CD8-positive, alpha-beta memory T cell (primary cell): ENCODE measurements around the gene AVEN. TPM values are rescaled to one million over a fixed set of nuclear protein-coding genes. Genes with fewer than 3 reads are reported as not detected.
"Not testable (repeated sequence)": the region's sequence is repeated elsewhere in the genome, so short reads cannot be mapped to it uniquely, and the experiment has no call there.

ENCODE experiments used
- CTCF ChIA-PET: fragments of 350-600 bp; sonication (Branson Sonifier 250); formaldehyde crosslinking; loops from one replicate; lab custom pipeline; 2021; ENCODE audit warnings: antibody characterized with exemption; lab: Charles Lee
- POLR2A ChIA-PET: fragments of 350-600 bp; sonication (Branson Sonifier 250); formaldehyde crosslinking; loops from one replicate; lab custom pipeline; 2021; ENCODE audit warnings: antibody characterized with exemption; lab: Charles Lee
- DNase-seq, 5 donors: peaks; one replicate each; pipeline versions ENCODE4 v3.0.0 to v3.0.0-alpha.2; 2020 to 2022; ENCODE audit warnings: mixed read lengths in 1 of 5
- H3K27ac ChIP-seq: one replicate; pipeline ENCODE4 v1.7.0; 2013; ENCODE audit warnings: low read depth, mild to moderate bottlenecking, low read length, moderate library complexity
- H3K27me3 ChIP-seq: 2 replicates; pipeline ENCODE4 v1.7.0; 2013; ENCODE audit warnings: low read length, mild to moderate bottlenecking; ENCODE audit not compliant: insufficient read depth, poor library complexity, severe bottlenecking
- H3K36me3 ChIP-seq: 2 replicates; pipeline ENCODE4 v1.7.0; 2013; ENCODE audit warnings: mild to moderate bottlenecking, low read length, moderate library complexity; ENCODE audit not compliant: insufficient read depth
- H3K4me1 ChIP-seq: 2 replicates; pipeline ENCODE4 v1.7.0; 2013; ENCODE audit warnings: mild to moderate bottlenecking, low read length, moderate library complexity; ENCODE audit not compliant: insufficient read depth
- H3K4me3 ChIP-seq: 2 replicates; pipeline ENCODE4 v1.7.0; 2013; ENCODE audit warnings: mild to moderate bottlenecking, low read length
- H3K9me3 ChIP-seq: 2 replicates; pipeline ENCODE4 v1.7.0; 2013; ENCODE audit warnings: mild to moderate bottlenecking, low read length
- H3K27ac Mint-ChIP-seq, 8 donors: one replicate each; pipeline ENCODE4 v1.8.0; 2020 to 2021; ENCODE audit warnings: mixed read lengths in 8 of 8, mild to moderate bottlenecking in 6 of 8, inconsistent platforms in 3 of 8, moderate library complexity in 3 of 8
- H3K27me3 Mint-ChIP-seq, 2 donors: one replicate each; pipeline ENCODE4 v1.8.0; 2020 to 2021; ENCODE audit warnings: mixed read lengths in 2 of 2, mild to moderate bottlenecking in 1 of 2, moderate library complexity in 1 of 2
- H3K36me3 Mint-ChIP-seq, 3 donors: one replicate each; pipeline ENCODE4 v1.8.0; 2020 to 2021; ENCODE audit warnings: mixed read lengths in 3 of 3, inconsistent platforms in 1 of 3, mild to moderate bottlenecking in 1 of 3
- H3K4me1 Mint-ChIP-seq, 3 donors: one replicate each; pipeline ENCODE4 v1.8.0; 2020 to 2021; ENCODE audit warnings: mixed read lengths in 3 of 3, inconsistent platforms in 1 of 3, mild to moderate bottlenecking in 1 of 3
- H3K4me3 Mint-ChIP-seq, 7 donors: one replicate each; pipeline ENCODE4 v1.8.0; 2020 to 2021; ENCODE audit warnings: mixed read lengths in 7 of 7, mild to moderate bottlenecking in 6 of 7, moderate library complexity in 4 of 7, inconsistent platforms in 2 of 7
- H3K9me3 Mint-ChIP-seq, 5 donors: one replicate each; pipeline ENCODE4 v1.8.0; 2020 to 2022; ENCODE audit warnings: mixed read lengths in 5 of 5, mild to moderate bottlenecking in 3 of 5, moderate library complexity in 2 of 5, inconsistent platforms in 1 of 5
- polyA plus RNA-seq: library from polyadenylated mRNA; unstranded; fragments of 300-500 nt; fragmentation: Illumina TruSeq; gene quantifications from one replicate; pipeline ENCODE4 v1.2.3, GENCODE V29; 2021
- total RNA-seq, 2 experiments: library from RNA; stranded (reverse); gene quantifications; one replicate each; pipeline ENCODE4 v1.2.3, GENCODE V29; 2021

Gene AVEN
- total and polyA plus RNA-seq, 3 experiments from 2014 or later, result 9.6 to 24.6 (median 23.0) TPM

DNA sequence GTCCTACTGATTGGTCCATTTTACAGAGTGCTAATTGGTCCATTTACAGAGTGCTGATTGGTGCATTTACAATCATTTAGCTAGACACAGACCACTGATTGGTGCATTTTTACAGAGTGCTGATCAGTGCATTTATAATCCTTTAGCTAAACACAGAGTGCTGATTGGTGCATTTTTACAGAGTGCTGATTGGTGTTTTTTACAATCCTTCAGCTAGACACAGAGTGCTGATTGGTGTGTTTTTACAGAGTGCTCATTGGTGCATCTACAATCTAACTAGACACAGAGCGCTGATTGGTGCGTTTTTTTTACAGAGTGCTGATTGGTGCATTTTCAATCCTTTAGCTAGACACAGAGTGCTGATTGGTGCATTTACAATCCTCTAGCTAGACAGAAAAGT is 20.3 kb downstream of the AVEN start:
- H3K27me3 ChIP-seq, H3K9me3 ChIP-seq, H3K4me3 ChIP-seq, H3K9me3 Mint-ChIP-seq, H3K36me3 Mint-ChIP-seq, DNase-seq, H3K27ac ChIP-seq, H3K36me3 ChIP-seq, H3K27me3 Mint-ChIP-seq, H3K4me1 ChIP-seq: not testable (repeated sequence)
- Mint-ChIP-seq H3K4me3 (peak overlapping the region; percentile 35 to 86 (median 74)), H3K27ac (peak overlapping the region in 5 of 8 donors; percentile 44 to 90 (median 81)), H3K4me1 (peaks cover 20 to 23% (median 21%) of the 10 kb centered on the region in 3 donors)
- POLR2A ChIA-PET, result interaction anchor here (1.4 kb wide), 1 partner anchor 20 kb away, joined by 3 read pairs; the partner anchor contains the start of gene AVEN
- CTCF ChIA-PET, result interaction anchor here (1.0 kb wide), 1 partner anchor 9 kb away, joined by 3 read pairs; no protein-coding TSS in a partner anchor

GRCh38 chr15:34018021-34018645 is 20.9 kb downstream of the AVEN start:
- CTCF ChIA-PET, result interaction anchor here (1.0 kb wide), 1 partner anchor 9 kb away, joined by 3 read pairs; no protein-coding TSS in a partner anchor
- Histone ChIP-seq H3K36me3 (no peaks in the 10 kb centered on the region), H3K9me3 (no peaks in the 10 kb centered on the region), H3K4me3 (no peak overlapping the region), H3K4me1 (peaks cover 7% of the 10 kb centered on the region), H3K27ac (no peak overlapping the region), H3K27me3 (no peaks in the 10 kb centered on the region)
- no peaks in the 10 kb centered on the region for H3K9me3 Mint-ChIP-seq
- peak overlapping the region; percentile 6 to 90 (median 70) for H3K27ac Mint-ChIP-seq
- H3K4me3 Mint-ChIP-seq, result peak overlapping the region; percentile 35 to 86 (median 74)
- H3K36me3 Mint-ChIP-seq, result peaks cover 0 to 2% (median 1%) of the 10 kb centered on the region in 3 donors
- H3K4me1 Mint-ChIP-seq, result peaks cover 20 to 23% (median 21%) of the 10 kb centered on the region in 3 donors
- peaks cover 0 to 2% of the 10 kb centered on the region in 2 donors for H3K27me3 Mint-ChIP-seq
- DNase-seq, result peak; percentile 2 to 80 (median 60)
- POLR2A ChIA-PET, result interaction anchor here (1.4 kb wide), 1 partner anchor 21 kb away, joined by 3 read pairs; the partner anchor contains the start of gene AVEN

DNA sequence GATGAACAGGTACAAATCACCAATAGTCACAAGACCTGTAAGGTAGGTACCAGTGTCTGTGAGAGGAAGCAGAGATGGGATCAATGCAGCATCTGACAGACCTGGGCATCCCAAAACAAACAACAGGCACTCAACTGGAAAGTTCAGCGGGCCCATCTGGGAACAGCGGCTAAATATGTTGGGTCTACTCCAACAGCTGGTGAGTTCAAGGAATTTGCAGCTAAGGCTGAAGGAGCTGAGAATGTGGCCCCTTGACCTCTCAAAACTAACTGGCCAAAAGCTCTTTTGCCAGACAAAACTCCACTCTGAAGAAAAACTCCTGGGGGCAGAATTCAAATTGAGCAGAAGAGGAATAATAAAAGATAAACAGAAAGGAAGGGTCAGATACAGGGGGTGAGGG is 24.4 kb downstream of the AVEN start:
- Mint-ChIP-seq H3K9me3 (no peaks in the 10 kb centered on the region), H3K4me1 (peaks cover 18 to 24% (median 19%) of the 10 kb centered on the region in 3 donors), H3K27me3 (peaks cover 0 to 2% of the 10 kb centered on the region in 2 donors), H3K27ac (peak overlapping the region in 1 of 8 donors; percentile 27), H3K4me3 (no peak overlapping the region), H3K36me3 (peaks cover 0 to 2% (median 0%) of the 10 kb centered on the region in 3 donors)
- Histone ChIP-seq H3K36me3 (no peaks in the 10 kb centered on the region), H3K4me3 (no peak overlapping the region), H3K4me1 (peaks cover 7% of the 10 kb centered on the region), H3K27me3 (no peaks in the 10 kb centered on the region), H3K9me3 (no peaks in the 10 kb centered on the region), H3K27ac (no peak overlapping the region)
- no peak for DNase-seq
- ChIA-PET POLR2A (no interaction called here), CTCF (no interaction called here)

DNA sequence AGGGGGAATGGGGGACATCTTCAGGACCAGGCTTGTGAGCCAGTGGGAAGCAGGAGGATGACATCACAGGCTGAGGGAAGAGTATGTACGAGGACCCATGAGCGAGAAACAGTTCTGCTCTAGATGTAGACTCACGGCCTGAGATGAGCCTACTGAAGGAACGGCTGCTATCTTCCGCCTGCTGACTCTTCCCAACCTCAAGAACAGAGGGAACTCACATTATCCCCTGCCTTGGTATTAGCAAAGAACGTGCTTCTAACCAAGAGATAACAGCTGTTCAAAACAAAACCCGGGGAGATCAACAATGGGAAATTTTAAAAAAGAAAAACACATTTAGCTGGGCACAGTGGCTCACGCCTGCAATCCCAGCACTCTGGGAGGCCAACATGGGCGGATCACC is 25.3 kb downstream of the AVEN start:
- H3K36me3 Mint-ChIP-seq, result peaks cover 0 to 2% (median 0%) of the 10 kb centered on the region in 3 donors
- no peaks in the 10 kb centered on the region for H3K36me3 ChIP-seq
- H3K4me3 Mint-ChIP-seq, result no peak overlapping the region
- H3K27me3 ChIP-seq, result no peaks in the 10 kb centered on the region
- peaks cover 4% of the 10 kb centered on the region for H3K4me1 ChIP-seq
- DNase-seq, result no peak
- H3K9me3 ChIP-seq, result no peaks in the 10 kb centered on the region
- ChIA-PET POLR2A (no interaction called here), CTCF (no interaction called here)
- no peak overlapping the region for H3K27ac Mint-ChIP-seq
- no peak overlapping the region for H3K27ac ChIP-seq
- no peak overlapping the region for H3K4me3 ChIP-seq
- H3K27me3 Mint-ChIP-seq, result peaks cover 0 to 2% of the 10 kb centered on the region in 2 donors
- peaks cover 15 to 19% (median 17%) of the 10 kb centered on the region in 3 donors for H3K4me1 Mint-ChIP-seq
- no peaks in the 10 kb centered on the region for H3K9me3 Mint-ChIP-seq

- Histone ChIP-seq H3K27me3 (no peaks in the 10 kb centered on the region), H3K27ac (no peak overlapping the region), H3K4me3 (no peak overlapping the region), H3K9me3 (no peaks in the 10 kb centered on the region), H3K4me1 (no peaks in the 10 kb centered on the region), H3K36me3 (no peaks in the 10 kb centered on the region)
- Mint-ChIP-seq H3K4me1 (peaks cover 5 to 10% (median 8%) of the 10 kb centered on the region in 3 donors), H3K27ac (no peak overlapping the region), H3K27me3 (no peaks in the 10 kb centered on the region), H3K36me3 (peaks cover 0 to 2% (median 0%) of the 10 kb centered on the region in 3 donors), H3K4me3 (no peak overlapping the region), H3K9me3 (no peaks in the 10 kb centered on the region)
- POLR2A ChIA-PET, result no interaction called here
- CTCF ChIA-PET, result no interaction called here
- no peak for DNase-seq
These were observed 26.5 kb downstream of the AVEN start for GRCh38 chr15:34012461-34013028.

DNA sequence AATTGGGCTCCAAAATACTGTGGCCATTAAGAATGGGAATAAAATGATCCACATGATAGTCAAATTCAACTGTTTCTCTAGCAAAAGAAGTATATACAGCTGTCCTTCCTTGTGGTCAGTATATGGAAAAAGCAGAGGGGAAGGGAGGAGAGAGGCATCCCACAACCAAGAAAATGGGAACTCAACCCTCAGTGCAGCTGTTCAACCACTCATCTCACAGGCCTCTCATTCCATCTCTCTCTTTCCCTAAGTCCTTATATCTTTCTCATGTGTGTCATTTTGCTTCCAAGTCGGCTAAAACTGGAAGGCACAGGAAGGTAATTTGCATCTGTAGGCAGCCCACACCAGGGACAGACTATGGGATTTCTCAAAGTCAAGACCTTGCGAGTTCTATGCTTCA is 27.5 kb downstream of the AVEN start:
- no peak overlapping the region for H3K4me3 Mint-ChIP-seq
- no peaks in the 10 kb centered on the region for H3K36me3 ChIP-seq
- no peaks in the 10 kb centered on the region for H3K27me3 Mint-ChIP-seq
- peaks cover 0 to 2% (median 0%) of the 10 kb centered on the region in 3 donors for H3K36me3 Mint-ChIP-seq
- H3K9me3 Mint-ChIP-seq, result no peaks in the 10 kb centered on the region
- H3K27ac Mint-ChIP-seq, result peak overlapping the region in 1 of 8 donors; percentile 25
- ChIA-PET CTCF (no interaction called here), POLR2A (no interaction called here)
- no peaks in the 10 kb centered on the region for H3K4me1 ChIP-seq
- no peak for DNase-seq
- H3K27me3 ChIP-seq, result no peaks in the 10 kb centered on the region
- H3K27ac ChIP-seq, result no peak overlapping the region
- peaks cover 0 to 6% (median 4%) of the 10 kb centered on the region in 3 donors for H3K4me1 Mint-ChIP-seq
- H3K4me3 ChIP-seq, result no peak overlapping the region
- no peaks in the 10 kb centered on the region for H3K9me3 ChIP-seq

GRCh38 chr15:34010921-34011320 is 28.1 kb downstream of the AVEN start:
- Mint-ChIP-seq H3K27me3 (no peaks in the 10 kb centered on the region), H3K4me3 (no peak overlapping the region), H3K9me3 (no peaks in the 10 kb centered on the region), H3K4me1 (peaks cover 0 to 4% (median 3%) of the 10 kb centered on the region in 3 donors), H3K27ac (no peak overlapping the region), H3K36me3 (peaks cover 0 to 2% (median 0%) of the 10 kb centered on the region in 3 donors)
- Histone ChIP-seq H3K27ac (no peak overlapping the region), H3K36me3 (no peaks in the 10 kb centered on the region), H3K9me3 (no peaks in the 10 kb centered on the region), H3K4me3 (no peak overlapping the region), H3K4me1 (no peaks in the 10 kb centered on the region), H3K27me3 (no peaks in the 10 kb centered on the region)
- ChIA-PET CTCF (no interaction called here), POLR2A (no interaction called here)
- DNase-seq, result no peak

GRCh38 chr15:34009656-34010055 is 29.3 kb downstream of the AVEN start:
- H3K4me3 Mint-ChIP-seq, result no peak overlapping the region
- H3K36me3 Mint-ChIP-seq, result peaks cover 0 to 2% (median 0%) of the 10 kb centered on the region in 3 donors
- H3K27me3 Mint-ChIP-seq, result no peaks in the 10 kb centered on the region
- H3K27ac ChIP-seq, result no peak overlapping the region
- no peaks in the 10 kb centered on the region for H3K9me3 Mint-ChIP-seq
- no peaks in the 10 kb centered on the region for H3K9me3 ChIP-seq
- DNase-seq, result no peak
- no peak overlapping the region for H3K4me3 ChIP-seq
- H3K4me1 Mint-ChIP-seq, result peaks cover 0 to 4% (median 1%) of the 10 kb centered on the region in 3 donors
- ChIA-PET POLR2A (no interaction called here), CTCF (interaction anchor here (1.0 kb wide), 1 partner anchor 9 kb away, joined by 3 read pairs; no protein-coding TSS in a partner anchor)
- H3K27ac Mint-ChIP-seq, result no peak overlapping the region
- no peaks in the 10 kb centered on the region for H3K4me1 ChIP-seq
- H3K27me3 ChIP-seq, result no peaks in the 10 kb centered on the region
- H3K36me3 ChIP-seq, result no peaks in the 10 kb centered on the region
